Activated T-helper 1 cell treated with Interleukin-2 at 50 U/mL for 16 hours (primary cell): ENCODE data around the gene TEPSIN.

Experiments used
- DNase-seq: peaks from one replicate; pipeline ENCODE4 v3.0.0-alpha.2; 2020; ENCODE audit warnings: low read depth

TEPSIN gene, protein sequence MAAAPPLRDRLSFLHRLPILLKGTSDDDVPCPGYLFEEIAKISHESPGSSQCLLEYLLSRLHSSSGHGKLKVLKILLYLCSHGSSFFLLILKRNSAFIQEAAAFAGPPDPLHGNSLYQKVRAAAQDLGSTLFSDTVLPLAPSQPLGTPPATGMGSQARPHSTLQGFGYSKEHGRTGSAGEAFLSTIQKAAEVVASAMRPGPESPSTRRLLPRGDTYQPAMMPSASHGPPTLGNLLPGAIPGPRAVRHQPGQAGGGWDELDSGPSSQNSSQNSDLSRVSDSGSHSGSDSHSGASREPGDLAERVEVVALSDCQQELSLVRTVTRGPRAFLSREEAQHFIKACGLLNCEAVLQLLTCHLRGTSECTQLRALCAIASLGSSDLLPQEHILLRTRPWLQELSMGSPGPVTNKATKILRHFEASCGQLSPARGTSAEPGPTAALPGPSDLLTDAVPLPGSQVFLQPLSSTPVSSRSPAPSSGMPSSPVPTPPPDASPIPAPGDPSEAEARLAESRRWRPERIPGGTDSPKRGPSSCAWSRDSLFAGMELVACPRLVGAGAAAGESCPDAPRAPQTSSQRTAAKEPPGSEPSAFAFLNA

DNA sequence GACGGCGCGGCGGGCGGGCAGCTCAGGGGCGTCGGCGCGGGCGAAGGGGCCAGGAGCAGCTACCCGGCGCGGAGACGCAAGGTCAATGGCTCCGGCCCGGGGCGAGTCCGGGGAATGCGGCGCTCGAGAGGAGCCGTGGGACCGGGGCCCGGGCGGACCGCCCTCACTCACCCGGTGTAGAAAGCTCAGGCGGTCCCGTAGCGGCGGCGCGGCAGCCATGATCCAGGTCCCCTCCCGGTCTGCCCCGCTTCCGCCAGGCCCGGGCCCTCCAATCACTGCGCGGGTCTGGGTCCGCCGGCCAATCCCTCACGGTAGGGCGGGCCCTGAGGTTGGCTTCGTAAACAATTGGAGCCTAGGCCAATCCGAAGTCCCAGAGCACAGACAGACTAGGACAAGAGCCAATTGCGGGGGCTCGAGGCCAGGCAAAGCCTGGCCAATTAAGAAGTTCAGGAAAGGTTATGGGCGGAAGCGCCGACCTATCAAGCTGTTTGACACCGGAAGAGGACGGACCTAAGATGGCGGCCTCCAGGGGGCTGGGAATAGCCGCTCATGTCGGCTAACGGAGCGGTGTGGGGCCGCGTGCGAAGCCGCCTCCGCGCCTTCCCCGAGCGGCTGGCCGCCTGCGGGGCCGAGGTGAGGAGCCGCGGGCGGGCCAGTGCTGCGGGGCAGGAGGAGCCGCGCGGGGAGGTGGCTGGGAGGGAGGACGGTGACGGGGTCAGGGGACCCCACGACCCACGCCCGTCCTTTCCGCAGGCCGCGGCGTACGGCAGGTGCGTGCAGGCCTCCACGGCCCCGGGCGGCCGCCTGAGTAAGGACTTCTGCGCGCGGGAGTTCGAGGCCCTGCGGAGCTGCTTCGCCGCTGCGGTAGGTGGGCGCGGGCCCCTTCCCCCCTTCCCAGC is at the start of gene TEPSIN, which contains the start of gene NDUFAF8:
TEPSIN (minus strand) TSS at position 241 of the 899 bp plus-strand sequence; CDS start at position 219, 22 bp downstream.
NDUFAF8 (plus strand) TSS at position 504 of the 899 bp plus-strand sequence; CDS start at position 550, 46 bp downstream.
- DNase-seq, result peak; percentile 93

- DNase-seq, result no peak
These were observed 49.0 kb upstream of the TEPSIN start for GRCh38 chr17:81287741-81288430.

GRCh38 chr17:81287152-81287551 is 48.3 kb upstream of the TEPSIN start:
- no peak for DNase-seq

DNA sequence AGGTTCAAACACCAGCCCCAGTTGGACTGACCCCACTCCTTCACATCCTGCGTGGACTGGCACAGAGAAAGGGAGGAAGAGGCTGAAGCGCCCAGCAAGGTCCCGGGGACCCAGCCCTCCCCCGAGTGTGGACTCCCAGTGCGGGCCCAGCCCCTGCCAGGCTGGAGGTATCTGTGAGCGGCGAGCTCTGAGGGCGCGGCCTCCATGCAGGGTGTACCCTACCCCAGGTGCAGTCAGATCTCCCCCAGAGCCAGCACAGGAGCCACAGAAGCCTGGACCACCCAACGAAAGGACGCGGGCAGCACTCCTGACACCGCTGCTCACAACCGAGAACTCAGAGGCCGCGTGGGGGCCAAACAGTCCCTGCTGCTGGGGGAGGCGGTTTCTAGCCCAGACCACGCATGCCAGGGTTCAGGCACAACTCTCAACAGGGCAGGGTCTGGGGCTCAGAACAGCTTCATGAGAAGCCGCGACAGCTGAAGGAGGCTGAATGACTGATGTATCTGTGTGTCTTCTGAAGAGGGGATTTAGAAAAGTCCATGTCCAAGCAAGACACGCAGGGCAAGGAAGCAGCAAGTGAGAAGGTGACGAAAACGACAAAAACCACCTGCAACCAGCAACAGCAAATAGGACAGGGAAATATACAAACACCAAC is 47.8 kb upstream of the TEPSIN start:
- no peak for DNase-seq

DNA sequence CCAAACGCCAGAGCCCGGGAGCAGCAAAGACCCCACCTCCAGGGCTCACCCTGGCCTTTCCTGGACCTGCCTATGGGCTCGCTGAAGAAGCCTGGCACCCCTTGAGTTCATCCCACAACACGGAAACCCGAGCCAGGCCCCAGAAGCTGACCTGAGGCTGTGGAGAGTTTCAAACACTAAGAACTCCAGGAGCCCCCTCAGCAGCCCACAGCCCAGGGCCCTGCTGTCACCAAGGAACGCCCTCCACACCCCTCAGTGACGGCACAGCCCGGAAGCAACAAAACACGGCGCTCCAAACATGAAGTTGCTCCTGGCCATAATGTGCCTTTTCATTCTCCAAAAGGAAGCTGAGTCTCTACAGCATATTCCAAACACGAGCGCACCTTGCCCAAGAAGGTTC is 47.0 kb upstream of the TEPSIN start:
- DNase-seq, result no peak

- DNase-seq, result peak; percentile 38
These were observed 46.5 kb upstream of the TEPSIN start for GRCh38 chr17:81285179-81285878.

- DNase-seq, result no peak
These were observed 44.0 kb upstream of the TEPSIN start for GRCh38 chr17:81282876-81283275.

- DNase-seq, result no peak
These were observed 43.3 kb upstream of the TEPSIN start for GRCh38 chr17:81282141-81282540.

DNA sequence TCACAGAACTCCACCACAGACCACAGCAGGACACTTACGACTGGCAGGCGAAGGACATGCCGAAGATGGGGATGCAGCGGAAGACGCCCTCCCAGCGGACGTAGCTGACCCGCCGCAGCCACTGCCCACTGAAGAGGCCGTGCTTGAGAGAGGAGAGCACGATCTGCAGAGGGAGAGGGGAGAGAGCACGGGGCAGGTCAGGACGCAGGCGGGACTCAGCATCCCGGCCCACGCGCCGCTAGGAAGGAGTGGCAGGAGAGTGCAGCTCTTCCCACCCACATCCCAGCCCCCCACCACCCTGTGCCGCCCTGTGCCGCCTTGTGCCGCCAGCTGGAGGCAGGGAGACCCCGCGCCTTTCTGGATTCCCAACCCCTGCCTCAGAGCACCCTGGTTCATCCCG is 41.7 kb upstream of the TEPSIN start:
- DNase-seq, result no peak

- no peak for DNase-seq
These were observed 40.7 kb upstream of the TEPSIN start for GRCh38 chr17:81279278-81280275.

DNA sequence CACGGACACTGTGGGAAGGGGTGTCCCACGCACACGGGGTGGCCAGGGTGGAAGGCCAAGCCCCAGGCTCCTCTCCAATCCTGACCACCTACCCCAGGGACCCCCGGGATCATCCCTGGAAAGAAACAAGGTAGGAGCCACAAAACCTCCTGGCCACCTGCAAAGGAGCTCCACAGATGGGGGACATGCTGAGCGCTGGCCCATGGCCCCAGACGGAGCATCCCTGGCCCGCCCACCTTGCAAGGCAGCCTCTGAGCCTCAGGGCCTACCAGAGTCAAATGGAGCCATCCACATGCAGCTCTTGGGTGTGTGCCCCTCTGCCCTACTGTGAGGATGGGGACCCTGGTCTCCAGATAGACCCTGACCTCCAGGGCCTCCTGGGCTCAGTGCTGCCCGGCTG is 40.0 kb upstream of the TEPSIN start:
- DNase-seq, result no peak

DNA sequence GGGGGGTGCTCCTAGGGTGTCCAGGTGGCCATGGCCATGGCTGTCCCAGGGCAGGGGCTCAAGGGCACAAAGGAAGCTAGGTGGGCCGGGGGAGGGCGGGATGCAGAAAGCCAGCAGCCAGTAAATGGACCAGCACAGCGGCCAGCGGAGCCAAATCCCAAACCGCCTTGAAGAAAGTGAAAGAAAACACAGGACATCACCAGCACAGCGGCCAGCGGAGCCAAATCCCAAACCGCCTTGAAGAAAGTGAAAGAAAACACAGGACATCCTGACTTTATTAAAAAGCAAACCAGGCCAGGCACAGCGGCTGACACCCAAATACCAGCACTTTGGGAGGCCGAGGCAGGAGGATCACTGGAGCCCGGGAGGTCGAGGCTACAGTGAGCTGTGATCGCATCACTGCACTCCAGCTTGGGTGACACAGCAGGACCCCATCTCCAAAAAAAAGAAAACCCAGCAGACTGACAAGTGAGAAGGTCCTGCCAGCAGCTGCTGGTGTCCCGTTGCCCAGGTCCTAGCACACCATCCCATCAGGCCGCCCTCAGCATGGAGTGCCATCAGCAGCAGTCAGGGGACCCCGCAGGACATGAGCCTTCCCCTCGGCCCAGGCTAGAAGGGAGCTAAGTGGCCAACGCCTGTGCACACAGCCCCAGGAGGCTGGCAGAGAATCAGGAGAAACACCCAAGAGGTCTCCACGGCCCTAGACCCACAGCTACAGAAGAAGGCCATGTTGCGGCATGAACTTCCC is 39.3 kb upstream of the TEPSIN start:
- DNase-seq, result no peak

GRCh38 chr17:81277421-81277820 is 38.6 kb upstream of the TEPSIN start:
- DNase-seq, result no peak

DNA sequence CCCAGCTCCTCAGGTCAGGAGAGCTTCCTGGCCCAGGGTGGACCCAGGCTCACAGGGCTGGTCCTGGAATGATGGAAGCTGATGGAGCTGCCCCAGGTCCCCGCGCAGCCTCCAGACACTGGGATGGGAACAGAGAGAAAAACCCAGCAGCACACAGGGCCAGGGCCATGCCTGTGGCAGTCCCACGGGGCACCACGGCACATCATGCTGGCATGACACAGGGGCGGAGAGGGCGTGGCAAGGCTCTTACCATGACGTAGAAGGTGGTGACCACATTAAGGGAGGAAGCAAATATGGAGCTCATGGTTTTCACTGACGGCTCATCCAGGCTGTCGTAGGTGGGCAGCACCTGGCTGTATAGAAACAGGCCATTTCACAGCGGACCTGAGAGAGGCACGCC is 37.9 kb upstream of the TEPSIN start:
- DNase-seq, result no peak

GRCh38 chr17:81274471-81274855 is 35.6 kb upstream of the TEPSIN start:
- DNase-seq, result no peak

- DNase-seq, result no peak
These were observed 35.0 kb upstream of the TEPSIN start for GRCh38 chr17:81273698-81274470.

- no peak for DNase-seq
These were observed 33.8 kb upstream of the TEPSIN start for GRCh38 chr17:81272616-81273015.

GRCh38 chr17:81271226-81271625 is 32.4 kb upstream of the TEPSIN start:
- DNase-seq, result no peak
